ENCODE measurements around the gene CDH13.

Gene CDH13

GRCh38 chr16:83300326-83300725, 673.6 kb downstream of the CDH13 start:
- Histone ChIP-seq H3K4me3 (ENCODE audit: low read depth, low read length) (no peak overlapping the region), H3K9me3 (ENCODE audit: control insufficient read depth, insufficient read depth, low read depth, low read length) (no peaks in the 10 kb centered on the region), H3K4me1 (ENCODE audit: control insufficient read depth, insufficient read depth, low read length) (no peaks in the 10 kb centered on the region), H3K27me3 (ENCODE audit: control insufficient read depth, insufficient read depth, low read length) (no peaks in the 10 kb centered on the region; the same call in 1 of the 2 replicates), H3K9ac (ENCODE audit: low read length) (no peak overlapping the region), H3K27ac (ENCODE audit: low read depth, low read length) (no peak overlapping the region), H3K36me3 (ENCODE audit: control insufficient read depth, insufficient read depth, low read length) (no peaks in the 10 kb centered on the region)

- Histone ChIP-seq H3K9ac (ENCODE audit: low read length) (no peak overlapping the region), H3K9me3 (ENCODE audit: control insufficient read depth, insufficient read depth, low read depth, low read length) (no peaks in the 10 kb centered on the region), H3K27ac (ENCODE audit: low read depth, low read length) (no peak overlapping the region), H3K4me3 (ENCODE audit: low read depth, low read length) (no peak overlapping the region), H3K4me1 (ENCODE audit: control insufficient read depth, insufficient read depth, low read length) (peaks cover 1% of the 10 kb centered on the region; the same call in 1 of the 2 replicates), H3K36me3 (ENCODE audit: control insufficient read depth, insufficient read depth, low read length) (no peaks in the 10 kb centered on the region), H3K27me3 (ENCODE audit: control insufficient read depth, insufficient read depth, low read length) (no peaks in the 10 kb centered on the region; the same call in 1 of the 2 replicates)
Measured at GRCh38 chr16:83301971-83302370, 675.2 kb downstream of the CDH13 start.

- peaks cover 5% of the 10 kb centered on the region; the same call in 1 of the 2 replicates for H3K4me1 ChIP-seq (ENCODE audit: control insufficient read depth, insufficient read depth, low read length)
Measured at GRCh38 chr16:83302853-83303252, 676.1 kb downstream of the CDH13 start.

GRCh38 chr16:83305092-83305491, 678.3 kb downstream of the CDH13 start:
- H3K4me1 ChIP-seq (ENCODE audit: control insufficient read depth, insufficient read depth, low read length): peaks cover 5% of the 10 kb centered on the region; the same call in 1 of the 2 replicates

More at GRCh38 chr16:83302853-83303252, 676.1 kb downstream of the CDH13 start:
- Histone ChIP-seq H3K27me3 (ENCODE audit: control insufficient read depth, insufficient read depth, low read length) (no peaks in the 10 kb centered on the region; the same call in 1 of the 2 replicates), H3K4me3 (ENCODE audit: low read depth, low read length) (no peak overlapping the region), H3K9me3 (ENCODE audit: control insufficient read depth, insufficient read depth, low read depth, low read length) (no peaks in the 10 kb centered on the region), H3K27ac (ENCODE audit: low read depth, low read length) (no peak overlapping the region), H3K9ac (ENCODE audit: low read length) (no peak overlapping the region), H3K36me3 (ENCODE audit: control insufficient read depth, insufficient read depth, low read length) (no peaks in the 10 kb centered on the region)

GRCh38 chr16:83306961-83307593, 680.3 kb downstream of the CDH13 start:
- H3K27me3 ChIP-seq (ENCODE audit: control insufficient read depth, insufficient read depth, low read length): no peaks in the 10 kb centered on the region; the same call in 1 of the 2 replicates
- H3K27ac ChIP-seq (ENCODE audit: low read depth, low read length): no peak overlapping the region
- H3K4me3 ChIP-seq (ENCODE audit: low read depth, low read length): no peak overlapping the region
- no peak overlapping the region for H3K9ac ChIP-seq (ENCODE audit: low read length)
- H3K9me3 ChIP-seq (ENCODE audit: control insufficient read depth, insufficient read depth, low read depth, low read length): no peaks in the 10 kb centered on the region
- no peaks in the 10 kb centered on the region for H3K36me3 ChIP-seq (ENCODE audit: control insufficient read depth, insufficient read depth, low read length)
- H3K4me1 ChIP-seq (ENCODE audit: control insufficient read depth, insufficient read depth, low read length): peaks cover 5% of the 10 kb centered on the region; the same call in 1 of the 2 replicates

More at GRCh38 chr16:83305092-83305491, 678.3 kb downstream of the CDH13 start:
- Histone ChIP-seq H3K4me3 (ENCODE audit: low read depth, low read length) (no peak overlapping the region), H3K27me3 (ENCODE audit: control insufficient read depth, insufficient read depth, low read length) (no peaks in the 10 kb centered on the region; the same call in 1 of the 2 replicates), H3K9ac (ENCODE audit: low read length) (no peak overlapping the region), H3K27ac (ENCODE audit: low read depth, low read length) (no peak overlapping the region), H3K36me3 (ENCODE audit: control insufficient read depth, insufficient read depth, low read length) (no peaks in the 10 kb centered on the region), H3K9me3 (ENCODE audit: control insufficient read depth, insufficient read depth, low read depth, low read length) (no peaks in the 10 kb centered on the region)

- no peaks in the 10 kb centered on the region; the same call in 1 of the 2 replicates for H3K27me3 ChIP-seq (ENCODE audit: control insufficient read depth, insufficient read depth, low read length)
Measured at GRCh38 chr16:83307594-83307992, 680.8 kb downstream of the CDH13 start.

GRCh38 chr16:83308414-83308813, 681.6 kb downstream of the CDH13 start:
- Histone ChIP-seq H3K4me3 (ENCODE audit: low read depth, low read length) (no peak overlapping the region), H3K27ac (ENCODE audit: low read depth, low read length) (no peak overlapping the region), H3K27me3 (ENCODE audit: control insufficient read depth, insufficient read depth, low read length) (no peaks in the 10 kb centered on the region), H3K9me3 (ENCODE audit: control insufficient read depth, insufficient read depth, low read depth, low read length) (no peaks in the 10 kb centered on the region), H3K4me1 (ENCODE audit: control insufficient read depth, insufficient read depth, low read length) (peaks cover 5% of the 10 kb centered on the region; the same call in 1 of the 2 replicates), H3K36me3 (ENCODE audit: control insufficient read depth, insufficient read depth, low read length) (no peaks in the 10 kb centered on the region), H3K9ac (ENCODE audit: low read length) (no peak overlapping the region)

More at GRCh38 chr16:83307594-83307992, 680.8 kb downstream of the CDH13 start:
- no peaks in the 10 kb centered on the region for H3K9me3 ChIP-seq (ENCODE audit: control insufficient read depth, insufficient read depth, low read depth, low read length)
- H3K27ac ChIP-seq (ENCODE audit: low read depth, low read length): no peak overlapping the region
- no peak overlapping the region for H3K9ac ChIP-seq (ENCODE audit: low read length)
- no peaks in the 10 kb centered on the region for H3K36me3 ChIP-seq (ENCODE audit: control insufficient read depth, insufficient read depth, low read length)
- peaks cover 5% of the 10 kb centered on the region; the same call in 1 of the 2 replicates for H3K4me1 ChIP-seq (ENCODE audit: control insufficient read depth, insufficient read depth, low read length)
- no peak overlapping the region for H3K4me3 ChIP-seq (ENCODE audit: low read depth, low read length)

GRCh38 chr16:83310816-83311215, 684.0 kb downstream of the CDH13 start:
- Histone ChIP-seq H3K4me1 (ENCODE audit: control insufficient read depth, insufficient read depth, low read length) (peaks cover 5% of the 10 kb centered on the region; the same call in 1 of the 2 replicates), H3K9me3 (ENCODE audit: control insufficient read depth, insufficient read depth, low read depth, low read length) (no peaks in the 10 kb centered on the region), H3K36me3 (ENCODE audit: control insufficient read depth, insufficient read depth, low read length) (no peaks in the 10 kb centered on the region), H3K27ac (ENCODE audit: low read depth, low read length) (no peak overlapping the region), H3K4me3 (ENCODE audit: low read depth, low read length) (no peak overlapping the region), H3K27me3 (ENCODE audit: control insufficient read depth, insufficient read depth, low read length) (no peaks in the 10 kb centered on the region), H3K9ac (ENCODE audit: low read length) (no peak overlapping the region)

GRCh38 chr16:83312015-83312717, 685.4 kb downstream of the CDH13 start:
- Histone ChIP-seq H3K36me3 (ENCODE audit: control insufficient read depth, insufficient read depth, low read length) (no peaks in the 10 kb centered on the region), H3K4me3 (ENCODE audit: low read depth, low read length) (no peak overlapping the region), H3K4me1 (ENCODE audit: control insufficient read depth, insufficient read depth, low read length) (peaks cover 2% of the 10 kb centered on the region; the same call in 1 of the 2 replicates), H3K27me3 (ENCODE audit: control insufficient read depth, insufficient read depth, low read length) (no peaks in the 10 kb centered on the region), H3K9me3 (ENCODE audit: control insufficient read depth, insufficient read depth, low read depth, low read length) (no peaks in the 10 kb centered on the region), H3K9ac (ENCODE audit: low read length) (no peak overlapping the region), H3K27ac (ENCODE audit: low read depth, low read length) (no peak overlapping the region)

GRCh38 chr16:83312718-83313245, 686.0 kb downstream of the CDH13 start:
- no peak overlapping the region for H3K9ac ChIP-seq (ENCODE audit: low read length)
- H3K27me3 ChIP-seq (ENCODE audit: control insufficient read depth, insufficient read depth, low read length): no peaks in the 10 kb centered on the region
- no peak overlapping the region for H3K4me3 ChIP-seq (ENCODE audit: low read depth, low read length)
- no peaks in the 10 kb centered on the region for H3K9me3 ChIP-seq (ENCODE audit: control insufficient read depth, insufficient read depth, low read depth, low read length)
- H3K36me3 ChIP-seq (ENCODE audit: control insufficient read depth, insufficient read depth, low read length): no peaks in the 10 kb centered on the region
- H3K4me1 ChIP-seq (ENCODE audit: control insufficient read depth, insufficient read depth, low read length): no peaks in the 10 kb centered on the region
- H3K27ac ChIP-seq (ENCODE audit: low read depth, low read length): no peak overlapping the region

GRCh38 chr16:83315271-83315670, 688.5 kb downstream of the CDH13 start:
- Histone ChIP-seq H3K27ac (ENCODE audit: low read depth, low read length) (no peak overlapping the region), H3K36me3 (ENCODE audit: control insufficient read depth, insufficient read depth, low read length) (no peaks in the 10 kb centered on the region), H3K4me3 (ENCODE audit: low read depth, low read length) (no peak overlapping the region), H3K9ac (ENCODE audit: low read length) (no peak overlapping the region), H3K27me3 (ENCODE audit: control insufficient read depth, insufficient read depth, low read length) (no peaks in the 10 kb centered on the region), H3K9me3 (ENCODE audit: control insufficient read depth, insufficient read depth, low read depth, low read length) (no peaks in the 10 kb centered on the region), H3K4me1 (ENCODE audit: control insufficient read depth, insufficient read depth, low read length) (no peaks in the 10 kb centered on the region)
